Measurements from ENCODE around the gene UGT1A10.

GRCh38 chr2:233689501-233689900, 53.3 kb downstream of the UGT1A10 start:
- no peak for TF ChIP-seq CTCF (IDR thresholded peaks at IDR 0.05)
- TF ChIP-seq POLR2AphosphoS5 (IDR thresholded peaks at IDR 0.05; ENCODE audit: insufficient read depth in 1 of 2, low read depth in 1 of 2): no peak

Data from vagina (tissue), 2 donors.